HepG2 (cell line): ENCODE results near the gene GLUL. TPM values are rescaled to one million over a fixed set of nuclear protein-coding genes. Genes with fewer than 3 reads are reported as not detected.

Source experiments
- ATAC-seq: fragments of 200-7000 bp; cut with Tn5 transposase; 3 replicates; pipeline ENCODE4 v1.9.1; 2020; ENCODE audit warnings: mild to moderate bottlenecking, moderate library complexity
- BruUV-seq: library from RNA; stranded (reverse); fragments of 400-500 nt; replicated peaks from 2 replicates; lab custom pipeline; 2021; lab: Mats Ljungman, UMichigan
- CTCF ChIA-PET: fragments of 300-600 bp; formaldehyde crosslinking; extraction: SDS; loops from one replicate; lab custom pipeline; 2021; ENCODE audit warnings: low total read pairs, inconsistent platforms, low intra/inter-chr PET ratio; lab: Yijun Ruan, JAX
- POLR2A ChIA-PET: fragments of 350-600 bp; sonication (Branson Sonifier 250); formaldehyde crosslinking; loops from one replicate; lab custom pipeline; 2020; ENCODE audit warnings: antibody characterized with exemption, inconsistent platforms; lab: Yijun Ruan, JAX
- DNase-seq: peaks from one replicate; pipeline ENCODE4 v3.0.0-alpha.2; 2015; ENCODE audit warnings: low spot score
- FAIRE-seq: peaks from 3 replicates; lab custom pipeline; 2011; peaks lifted over from hg19 to GRCh38; lab: Jason Lieb, UNC
- H2AFZ ChIP-seq: one replicate; pipeline ENCODE4 v1.6.1; 2011; ENCODE audit warnings: low read length, inconsistent platforms
- H3K27ac ChIP-seq: fragments of 300-600 bp; 3 replicates; pipeline ENCODE4 v1.8.0; 2011; ENCODE audit warnings: mixed run types, mild to moderate bottlenecking, mixed read lengths, low read length, inconsistent platforms; ENCODE audit not compliant: insufficient read depth; ENCODE audit errors: extremely low read length
- H3K27me3 ChIP-seq, 2 experiments: fragments of 200-600 bp in 1 of 2; 2 replicates in 1 of 2; 3 replicates in 1 of 2; pipeline versions ENCODE4 v1.6.0 to v1.8.0; 2011; ENCODE audit warnings: low read length in 2 of 2, mild to moderate bottlenecking in 2 of 2, moderate library complexity in 2 of 2, inconsistent platforms in 1 of 2; ENCODE audit not compliant: insufficient read depth in 2 of 2, control insufficient read depth in 1 of 2
- H3K36me3 ChIP-seq, 2 experiments: fragments of 200-600 bp in 1 of 2; replicated peaks in 1 of 2; 2 replicates in 1 of 2; 3 replicates in 1 of 2; pipeline versions ENCODE4 v1.5.1 to v1.8.0; 2011; ENCODE audit warnings: low read length in 2 of 2, inconsistent platforms in 1 of 2; ENCODE audit not compliant: insufficient read depth in 2 of 2, control insufficient read depth in 1 of 2
- H3K4me1 ChIP-seq: 2 replicates; pipeline ENCODE4 v1.5.1; 2012; ENCODE audit warnings: low read length, inconsistent platforms; ENCODE audit not compliant: insufficient read depth
- H3K4me2 ChIP-seq: 2 replicates; pipeline ENCODE4 v1.6.0; 2011; ENCODE audit warnings: low read depth, low read length, inconsistent platforms
- H3K4me3 ChIP-seq, 3 experiments: fragments of 200-600 bp in 1 of 3; sonication (generic), shearing (Covaris generic) in 1 of 3; replicated peaks in 1 of 3; 2 replicates each; pipeline ENCODE4 v1.5.1; 2011 to 2016; ENCODE audit warnings: low read length in 3 of 3, inconsistent platforms in 2 of 3, low read depth in 2 of 3, mild to moderate bottlenecking in 2 of 3, control low read depth in 1 of 3, mixed read lengths in 1 of 3; ENCODE audit not compliant: insufficient read depth in 1 of 3
- H3K79me2 ChIP-seq: one replicate; pipeline ENCODE4 v1.6.1; 2011; ENCODE audit warnings: low read length, inconsistent platforms; ENCODE audit not compliant: insufficient read depth
- H3K9ac ChIP-seq: 2 replicates; pipeline ENCODE4 v1.6.0; 2011; ENCODE audit warnings: mild to moderate bottlenecking, low read depth, low read length, inconsistent platforms; ENCODE audit not compliant: insufficient read depth
- H3K9me3 ChIP-seq: 2 replicates; pipeline ENCODE4 v1.5.1; 2012; ENCODE audit warnings: mild to moderate bottlenecking, low read length
- H4K20me1 ChIP-seq: 2 replicates; pipeline ENCODE4 v1.6.0; 2011; ENCODE audit warnings: inconsistent platforms, mild to moderate bottlenecking, low read length, moderate library complexity; ENCODE audit not compliant: insufficient read depth
- AKAP8 ChIP-seq: sonication (generic); formaldehyde crosslinking; IDR thresholded peaks from 2 replicates; pipeline ENCODE4 v1.5.1; 2020; ENCODE audit warnings: mild to moderate bottlenecking, missing genetic modification reagents
- BRD4 ChIP-seq: sonication (generic); formaldehyde crosslinking; IDR thresholded peaks from 2 replicates; pipeline ENCODE4 v1.4.0; 2020; ENCODE audit warnings: missing genetic modification reagents
- CCAR2 ChIP-seq: fragments of 200-400 bp; formaldehyde crosslinking; optimal IDR thresholded peaks from 2 replicates; pipeline ENCODE3; 2018; ENCODE audit warnings: low read depth, mild to moderate bottlenecking, low read length, moderate library complexity
- ETV5 ChIP-seq: IDR thresholded peaks from 2 replicates; pipeline ENCODE4 v1.6.1; 2018; ENCODE audit warnings: missing biosample characterization, missing genetic modification reagents, inconsistent platforms, borderline replicate concordance
- GATA4 ChIP-seq: sonication (generic); IDR thresholded peaks from 2 replicates; pipeline ENCODE4 v1.6.1; 2016; ENCODE audit warnings: antibody characterized with exemption, low read depth, borderline replicate concordance
- JUNB ChIP-seq: sonication (generic); formaldehyde crosslinking; IDR thresholded peaks from 2 replicates; pipeline ENCODE4 v1.8.0; 2022; ENCODE audit warnings: missing genetic modification reagents, mild to moderate bottlenecking, borderline replicate concordance
- NONO ChIP-seq, 2 experiments: fragments of 450-650 bp in 1 of 2; sonication (generic) in 1 of 2; formaldehyde crosslinking in 1 of 2; IDR thresholded peaks in 1 of 2; conservative IDR thresholded peaks in 1 of 2; 2 replicates each; pipeline versions ENCODE4 v1.6.1 to v1.8.0; 2017 to 2022; ENCODE audit warnings: mild to moderate bottlenecking in 1 of 2, missing genetic modification reagents in 1 of 2, moderate library complexity in 1 of 2
- NR2F2 ChIP-seq: IDR thresholded peaks from 2 replicates; pipeline ENCODE4 v1.6.1; 2012; ENCODE audit warnings: low read depth, inconsistent platforms, borderline replicate concordance
- PHF5A ChIP-seq: IDR thresholded peaks from one replicate; pipeline ENCODE4 v1.6.1; 2018; ENCODE audit warnings: low read depth, missing genetic modification reagents; ENCODE audit not compliant: unreplicated experiment
- SMYD3 ChIP-seq: sonication (generic); formaldehyde crosslinking; IDR thresholded peaks from 2 replicates; pipeline ENCODE4 v1.8.1; 2023; ENCODE audit warnings: mild to moderate bottlenecking, missing genetic modification reagents
- SYNCRIP ChIP-seq: fragments of 200-400 bp; formaldehyde crosslinking; IDR thresholded peaks from 2 replicates; pipeline ENCODE4 v1.6.1; 2018; ENCODE audit warnings: mild to moderate bottlenecking, low read depth, low read length; ENCODE audit not compliant: insufficient read depth
- ZBTB1 ChIP-seq: sonication (generic); formaldehyde crosslinking; IDR thresholded peaks from 2 replicates; pipeline ENCODE4 v1.4.0; 2020; ENCODE audit warnings: missing genetic modification reagents, borderline replicate concordance
- ZMAT5 ChIP-seq: sonication (generic); formaldehyde crosslinking; IDR thresholded peaks from 2 replicates; pipeline ENCODE4 v1.5.0; 2020; ENCODE audit warnings: mild to moderate bottlenecking, low read depth, missing genetic modification reagents, borderline replicate concordance
- ZNF235 ChIP-seq: sonication (generic); formaldehyde crosslinking; IDR thresholded peaks from 2 replicates; pipeline ENCODE4 v1.8.1; 2023; ENCODE audit warnings: mild to moderate bottlenecking, missing genetic modification reagents, borderline replicate concordance
- ZNF292 ChIP-seq: sonication (generic); formaldehyde crosslinking; IDR thresholded peaks from 2 replicates; pipeline ENCODE4 v1.8.1; 2022; ENCODE audit warnings: mild to moderate bottlenecking, low read depth, missing genetic modification reagents, borderline replicate concordance
- ZNF296 ChIP-seq: sonication (generic); formaldehyde crosslinking; conservative IDR thresholded peaks from 2 replicates; pipeline ENCODE4 v1.5.0; 2020; ENCODE audit warnings: mild to moderate bottlenecking, missing genetic modification reagents
- ZNF558 ChIP-seq: sonication (generic); formaldehyde crosslinking; IDR thresholded peaks from 2 replicates; pipeline ENCODE4 v1.9.0; 2022; ENCODE audit warnings: mild to moderate bottlenecking, missing genetic modification reagents, borderline replicate concordance
- ZNF569 ChIP-seq: sonication (generic); formaldehyde crosslinking; IDR thresholded peaks from 2 replicates; pipeline ENCODE4 v1.5.0; 2020; ENCODE audit warnings: mild to moderate bottlenecking, missing genetic modification reagents, moderate library complexity, borderline replicate concordance
- ZNF83 ChIP-seq: sonication (generic); formaldehyde crosslinking; IDR thresholded peaks from 2 replicates; pipeline ENCODE4 v1.4.0; 2020; ENCODE audit warnings: missing genetic modification reagents, mild to moderate bottlenecking, borderline replicate concordance
- WGBS: methylation state at CpG from one replicate; pipeline ENCODE4 v1.1.6; 2017; ENCODE audit warnings: low lambda C conversion rate; 5-methylcytosine and 5-hydroxymethylcytosine counted together
- in situ Hi-C: cut with HindIII; loops from 2 replicates; pipeline ENCODE4 v1.10.0; 2017; ENCODE audit warnings: low pct_unique_long_range_greater_than_20kb; ENCODE audit not compliant: extremely low pct_ligation_motif_present
- intact Hi-C: fragments of 100-400 bp; cut with micrococcal nuclease; formaldehyde crosslinking; loops from one replicate; pipeline ENCODE4 v1.10.0; 2022; ENCODE audit not compliant: unreplicated experiment
- polyA plus RNA-seq, 8 experiments: library from polyadenylated mRNA; depleted of rRNA in 3 of 8; stranded (reverse) in 7 of 8; unstranded in 1 of 8; fragments of >200 nt; fragmentation: Illumina TruSeq in 4 of 8; extraction: Trizol in 4 of 8; gene quantifications; 2 replicates each; pipeline versions ENCODE4 v1.2.1 to v1.2.3, GENCODE V29; 2011 to 2016; ENCODE audit warnings: low read depth in 4 of 8, missing spikeins in 1 of 8, mixed read lengths in 1 of 8; ENCODE audit not compliant: insufficient read depth in 1 of 8
- total RNA-seq, 5 experiments: library from RNA; depleted of rRNA; stranded (reverse); fragments of >200 nt; fragmentation: Illumina TruSeq; extraction: Trizol; gene quantifications; 2 replicates each; pipeline ENCODE4 v1.2.3, GENCODE V29; 2016; ENCODE audit warnings: low read depth in 1 of 5
- TF ChIP-seq, protein P1 (sequence below): sonication (generic); formaldehyde crosslinking; IDR thresholded peaks from 2 replicates; pipeline ENCODE4 v1.4.0; 2020; ENCODE audit warnings: missing genetic modification reagents
- TF ChIP-seq, protein P2 (sequence below): IDR thresholded peaks from 2 replicates; pipeline ENCODE4 v1.6.1; 2016; ENCODE audit warnings: mild to moderate bottlenecking, missing biosample characterization, missing genetic modification reagents

GLUL gene
- total and polyA plus RNA-seq, 2 of the 13 experiments (the other 11 are each of a cell fraction or from before 2014, with no cell fraction given), result 423 to 827 TPM

- BruUV-seq, result TSS peak; percentile 75
- H3K27ac ChIP-seq, result peak overlapping the region; percentile 94
- no peak overlapping the region for H2AFZ ChIP-seq
- WGBS, result 19% methylated on average over 21 of the region's 47 CpGs
- H3K4me1 ChIP-seq, result peaks cover 56% of the 10 kb centered on the region
- FAIRE-seq (no peak), ATAC-seq (peak; percentile 61), DNase-seq (no peak)
- intact Hi-C loops, result no loop called here
- ChIA-PET POLR2A (interaction anchor here (0.6 to 4.5 kb wide), 34 partner anchors 12 to 1461 kb away, joined by 3 to 118 read pairs (median 5); no protein-coding TSS in a partner anchor), CTCF (interaction anchor here (2.0 kb wide), 1 partner anchor 308 kb away, joined by 4 read pairs; no protein-coding TSS in a partner anchor)
- H3K79me2 ChIP-seq, result peaks cover 52% of the 10 kb centered on the region
- no peaks in the 10 kb centered on the region for H3K9me3 ChIP-seq
- H3K9ac ChIP-seq, result peak overlapping the region; percentile 96
- peak overlapping the region; percentile 77 to 89 (median 86) for H3K4me3 ChIP-seq
- H3K4me2 ChIP-seq, result peak overlapping the region; percentile 81
- peaks cover 8 to 15% of the 10 kb centered on the region in 2 experiments for H3K36me3 ChIP-seq
- in situ Hi-C loops, result loop anchor here (5.0 kb wide), 1 partner anchor 90 kb away; no protein-coding TSS in a partner anchor
- peaks cover 33% of the 10 kb centered on the region for H4K20me1 ChIP-seq
- H3K27me3 ChIP-seq, result no peaks in the 10 kb centered on the region; a peak in 1 of 5 replicates
- TF ChIP-seq ZNF558 (CRISPR knock-in tag) (no peak), JUNB (CRISPR knock-in tag) (no peak), ZNF235 (no peak), PHF5A (peak; percentile 0), AKAP8 (no peak), BRD4 (CRISPR knock-in tag) (no peak; the same call in none of the 2 replicates), ZNF83 (no peak), NONO (IDR thresholded peaks at IDR 0.05) (no peak), NONO (CRISPR knock-in tag; conservative IDR thresholded peaks at IDR 0.05) (no peak), ZNF569 (CRISPR knock-in tag) (no peak), NR2F2 (no peak), GATA4 (no peak), ZNF296 (CRISPR knock-in tag) (no peak), SYNCRIP (no peak), ETV5 (CRISPR knock-in tag) (no peak), ZNF292 (no peak), ZMAT5 (CRISPR knock-in tag) (no peak), SMYD3 (CRISPR knock-in tag) (no peak), ZBTB1 (CRISPR knock-in tag) (no peak), CCAR2 (no peak)
- TF ChIP-seq, protein P1, sequence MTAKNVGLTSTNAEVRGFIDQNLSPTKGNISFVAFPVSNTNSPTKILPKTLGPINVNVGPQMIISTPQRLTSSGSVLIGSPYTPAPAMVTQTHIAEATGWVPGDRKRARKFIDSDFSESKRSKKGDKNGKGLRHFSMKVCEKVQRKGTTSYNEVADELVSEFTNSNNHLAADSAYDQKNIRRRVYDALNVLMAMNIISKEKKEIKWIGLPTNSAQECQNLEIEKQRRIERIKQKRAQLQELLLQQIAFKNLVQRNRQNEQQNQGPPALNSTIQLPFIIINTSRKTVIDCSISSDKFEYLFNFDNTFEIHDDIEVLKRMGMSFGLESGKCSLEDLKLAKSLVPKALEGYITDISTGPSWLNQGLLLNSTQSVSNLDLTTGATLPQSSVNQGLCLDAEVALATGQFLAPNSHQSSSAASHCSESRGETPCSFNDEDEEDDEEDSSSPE, result no peak; the same call in 1 of the 2 replicates
- TF ChIP-seq, protein P2, sequence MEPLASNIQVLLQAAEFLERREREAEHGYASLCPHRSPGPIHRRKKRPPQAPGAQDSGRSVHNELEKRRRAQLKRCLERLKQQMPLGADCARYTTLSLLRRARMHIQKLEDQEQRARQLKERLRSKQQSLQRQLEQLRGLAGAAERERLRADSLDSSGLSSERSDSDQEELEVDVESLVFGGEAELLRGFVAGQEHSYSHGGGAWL, result no peak
Measured at GRCh38 chr1:182392050-182393028, 749 bp upstream of the GLUL start.
